IMR-90 (cell line): ENCODE data around the gene SIX2. TPM values are rescaled to one million over a fixed set of nuclear protein-coding genes. Genes with fewer than 3 reads are reported as not detected.

Experiments used
- ATAC-seq: fragments of 200-7000 bp; cut with Tn5 transposase; 2 replicates; pipeline ENCODE4 v1.9.1; 2020; ENCODE audit warnings: low read depth, mild to moderate bottlenecking, moderate library complexity
- BruUV-seq: library from RNA; stranded (reverse); fragments of 400-500 nt; replicated peaks from 2 replicates; lab custom pipeline; 2021; lab: Mats Ljungman, UMichigan
- CTCF ChIA-PET: fragments of 300-600 bp; formaldehyde crosslinking; extraction: SDS; loops from one replicate; lab custom pipeline; 2021; ENCODE audit warnings: antibody characterized with exemption; lab: Yijun Ruan, JAX
- POLR2A ChIA-PET: fragments of 300-600 bp; sonication (Branson Sonifier 250); formaldehyde crosslinking; loops from one replicate; lab custom pipeline; 2022; ENCODE audit warnings: antibody characterized with exemption; ENCODE audit not compliant: unreplicated experiment; lab: Charles Lee
- DNase-seq: peaks from one replicate; pipeline ENCODE4 v3.0.0; 2013
- H2AFZ ChIP-seq: replicated peaks from 2 replicates; pipeline ENCODE3; 2013; ENCODE audit warnings: low read length, mild to moderate bottlenecking; ENCODE audit not compliant: poor library complexity
- H2AK5ac ChIP-seq: 2 replicates; pipeline ENCODE4 v1.6.1; 2013; ENCODE audit warnings: low read depth, low read length, inconsistent platforms
- H2AK9ac ChIP-seq: replicated peaks from 2 replicates; pipeline ENCODE3; 2013; ENCODE audit warnings: mild to moderate bottlenecking, low read depth, low read length, moderate library complexity; ENCODE audit not compliant: poor library complexity
- H2BK120ac ChIP-seq: 2 replicates; pipeline ENCODE4 v1.6.1; 2013; ENCODE audit warnings: low read depth, low read length, inconsistent platforms
- H2BK15ac ChIP-seq: 3 replicates; pipeline ENCODE4 v1.6.1; 2013; ENCODE audit warnings: low read depth, low read length, inconsistent platforms
- H2BK20ac ChIP-seq: 2 replicates; pipeline ENCODE4 v1.6.1; 2013; ENCODE audit warnings: low read depth, mild to moderate bottlenecking, inconsistent platforms, low read length, moderate library complexity
- H2BK5ac ChIP-seq: 2 replicates; pipeline ENCODE4 v1.6.1; 2013; ENCODE audit warnings: mild to moderate bottlenecking, low read depth, low read length, inconsistent platforms; ENCODE audit not compliant: poor library complexity, severe bottlenecking
- H3K14ac ChIP-seq: replicated peaks from 2 replicates; pipeline ENCODE4 v1.6.1; 2013; ENCODE audit warnings: low read depth, low read length, inconsistent platforms
- H3K18ac ChIP-seq: 2 replicates; pipeline ENCODE4 v1.6.1; 2013; ENCODE audit warnings: low read depth, low read length, control low read depth
- H3K23ac ChIP-seq: 2 replicates; pipeline ENCODE4 v1.6.1; 2013; ENCODE audit warnings: low read depth, low read length, inconsistent platforms
- H3K27ac ChIP-seq: 2 replicates; pipeline ENCODE4 v1.5.1; 2013; ENCODE audit warnings: mild to moderate bottlenecking, control low read depth, low read length; ENCODE audit not compliant: insufficient read depth
- H3K27me3 ChIP-seq: 2 replicates; pipeline ENCODE4 v1.6.1; 2013; ENCODE audit warnings: low read length; ENCODE audit not compliant: control insufficient read depth, insufficient read depth
- H3K36me3 ChIP-seq: 2 replicates; pipeline ENCODE4 v1.6.1; 2013; ENCODE audit warnings: low read length, mixed read lengths; ENCODE audit not compliant: control insufficient read depth, insufficient read depth
- H3K4ac ChIP-seq: 2 replicates; pipeline ENCODE4 v1.6.1; 2013; ENCODE audit warnings: low read depth, low read length, inconsistent platforms
- H3K4me1 ChIP-seq: 2 replicates; pipeline ENCODE4 v1.6.1; 2013; ENCODE audit warnings: low read length, mixed read lengths; ENCODE audit not compliant: control insufficient read depth, insufficient read depth
- H3K4me2 ChIP-seq: 2 replicates; pipeline ENCODE4 v1.6.1; 2013; ENCODE audit warnings: low read depth, mild to moderate bottlenecking, control low read depth, low read length, moderate library complexity
- H3K4me3 ChIP-seq: 2 replicates; pipeline ENCODE4 v1.5.1; 2013; ENCODE audit warnings: low read depth, mild to moderate bottlenecking, control low read depth, low read length, moderate library complexity; ENCODE audit not compliant: insufficient read depth
- H3K56ac ChIP-seq: 2 replicates; pipeline ENCODE4 v1.6.1; 2013; ENCODE audit warnings: low read length, inconsistent platforms; ENCODE audit not compliant: insufficient read depth; ENCODE audit errors: extremely low read depth
- H3K79me1 ChIP-seq, 2 experiments: 2 replicates each; pipeline ENCODE4 v1.6.1; 2013; ENCODE audit warnings: low read length in 2 of 2, inconsistent platforms in 1 of 2, low read depth in 1 of 2
- H3K9ac ChIP-seq: 2 replicates; pipeline ENCODE4 v1.6.1; 2013; ENCODE audit warnings: low read depth, low read length, control low read depth
- H3K9me1 ChIP-seq: 2 replicates; pipeline ENCODE4 v1.6.1; 2013; ENCODE audit warnings: low read length, inconsistent platforms; ENCODE audit not compliant: insufficient read depth
- H3K9me3 ChIP-seq: 2 replicates; pipeline ENCODE4 v1.6.1; 2013; ENCODE audit warnings: low read length; ENCODE audit not compliant: control insufficient read depth, insufficient read depth
- H4K20me1 ChIP-seq: 2 replicates; pipeline ENCODE4 v1.6.1; 2013; ENCODE audit warnings: low read length, inconsistent platforms; ENCODE audit not compliant: insufficient read depth
- H4K5ac ChIP-seq: 2 replicates; pipeline ENCODE4 v1.6.1; 2013; ENCODE audit warnings: mild to moderate bottlenecking, low read depth, low read length, control low read depth
- H4K8ac ChIP-seq, 2 experiments: 2 replicates each; pipeline ENCODE4 v1.6.1; 2013; ENCODE audit warnings: low read depth in 2 of 2, low read length in 2 of 2, control low read depth in 1 of 2, inconsistent platforms in 1 of 2
- H4K91ac ChIP-seq: 2 replicates; pipeline ENCODE4 v1.6.1; 2013; ENCODE audit warnings: low read depth, low read length, inconsistent platforms; ENCODE audit not compliant: insufficient read depth
- CEBPB ChIP-seq: IDR thresholded peaks from 2 replicates; pipeline ENCODE4 v1.6.1; 2012; ENCODE audit warnings: low read depth, low read length, improper control_type of control experiment
- CHD1 ChIP-seq: IDR thresholded peaks from 2 replicates; pipeline ENCODE4 v1.6.1; 2012; ENCODE audit warnings: low read depth, low read length, improper control_type of control experiment
- ELK1 ChIP-seq: fragments of 150-350 bp; IDR thresholded peaks from 2 replicates; pipeline ENCODE4 v1.6.1; 2016; ENCODE audit warnings: low read depth, mild to moderate bottlenecking, low read length, moderate library complexity, borderline replicate concordance
- FOS ChIP-seq: fragments of 150-350 bp; IDR thresholded peaks from 2 replicates; pipeline ENCODE4 v1.6.1; 2016; ENCODE audit warnings: low read depth, low read length
- MAFK ChIP-seq: IDR thresholded peaks from 2 replicates; pipeline ENCODE4 v1.6.1; 2012; ENCODE audit warnings: low read depth, low read length, improper control_type of control experiment
- MAZ ChIP-seq: IDR thresholded peaks from 2 replicates; pipeline ENCODE4 v1.6.1; 2012; ENCODE audit warnings: low read depth, mild to moderate bottlenecking, low read length, improper control_type of control experiment, moderate library complexity, borderline replicate concordance
- RAD21 ChIP-seq: IDR thresholded peaks from 2 replicates; pipeline ENCODE4 v1.6.1; 2012; ENCODE audit warnings: low read length, improper control_type of control experiment
- RCOR1 ChIP-seq: IDR thresholded peaks from 2 replicates; pipeline ENCODE4 v1.6.1; 2012; ENCODE audit warnings: mild to moderate bottlenecking, low read length, improper control_type of control experiment; ENCODE audit not compliant: insufficient replicate concordance
- SMC3 ChIP-seq: fragments of 150-350 bp; IDR thresholded peaks from 2 replicates; pipeline ENCODE4 v1.6.1; 2016; ENCODE audit warnings: low read depth, mild to moderate bottlenecking, antibody characterized with exemption, low read length, moderate library complexity
- WGBS, 2 experiments: methylation state at CpG; one replicate each; pipeline versions ENCODE4 v1.1.5 to v1.1.7; 2013; ENCODE audit warnings: missing lambda C conversion rate in 2 of 2; ENCODE audit not compliant: insufficient read length in 1 of 2; ENCODE audit errors: extremely low coverage in 2 of 2; 5-methylcytosine and 5-hydroxymethylcytosine counted together
- dilution Hi-C: fragments of 300-500 bp; cut with HindIII; formaldehyde crosslinking; loops from one replicate; pipeline ENCODE4 v1.14.3; 2018; ENCODE audit warnings: low sequenced_read_pairs; ENCODE audit not compliant: unreplicated experiment
- in situ Hi-C: fragments of 300-500 bp; cut with MboI; formaldehyde crosslinking; loops from 3 replicates; pipeline ENCODE4 v1.14.3; 2019; ENCODE audit warnings: low sequenced_read_pairs, inconsistent platforms, mixed read lengths
- intact Hi-C: fragments of 100-400 bp; cut with micrococcal nuclease; formaldehyde crosslinking; loops from 2 replicates; pipeline ENCODE4 v1.10.0; 2022
- polyA plus RNA-seq, 3 experiments: library from polyadenylated mRNA; depleted of rRNA; stranded (reverse); fragments of >200 nt; gene quantifications; 2 replicates each; pipeline ENCODE4 v1.2.3, GENCODE V29; 2012; ENCODE audit warnings: low replicate concordance in 1 of 3
- total RNA-seq: library from RNA; depleted of rRNA; stranded (reverse); fragments of >200 nt; gene quantifications from 2 replicates; pipeline ENCODE4 v1.2.3, GENCODE V29; 2012
- TF ChIP-seq, protein P1 (sequence below): conservative IDR thresholded peaks from 2 replicates; pipeline ENCODE4 v1.5.1; 2012; ENCODE audit warnings: mild to moderate bottlenecking, low read depth, low read length, improper control_type of control experiment

SIX2 gene
- total and polyA plus RNA-seq, 2 of the 4 experiments (the other 2 are of a cell fraction) = not detected

DNA sequence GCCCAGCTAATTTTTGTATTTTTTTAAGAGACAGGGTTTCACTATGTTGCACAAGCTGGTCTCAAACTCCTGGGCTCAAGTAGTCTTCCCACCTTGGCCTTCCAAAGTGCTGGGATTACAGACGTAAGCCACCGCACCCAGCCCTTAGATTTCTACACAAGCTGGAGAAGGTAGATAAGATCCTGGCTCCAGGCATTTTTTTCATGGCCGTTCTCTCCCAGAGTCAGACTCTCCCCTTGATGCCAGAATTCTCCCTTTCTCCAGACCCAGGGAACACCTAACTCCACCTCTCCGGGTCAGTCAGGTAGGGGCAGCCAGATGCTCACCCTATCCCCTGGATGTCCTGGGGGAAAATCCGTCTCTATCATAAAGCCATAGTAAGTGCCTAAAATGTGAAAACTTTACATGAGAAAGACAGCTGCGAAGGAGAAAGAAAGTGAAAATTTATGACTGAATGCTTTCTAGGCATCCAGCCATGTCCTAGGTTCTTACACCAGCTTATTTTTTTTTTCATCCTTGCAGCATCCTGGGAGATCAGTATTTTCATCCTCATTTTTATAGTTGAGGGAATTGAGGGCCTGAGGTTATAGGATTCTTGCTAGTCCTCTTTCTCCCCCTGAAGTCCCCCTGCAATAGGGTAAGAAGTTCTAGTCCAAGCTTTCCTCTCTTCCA, 51.5 kb downstream of the SIX2 start (continued):
- TF ChIP-seq, protein P1, sequence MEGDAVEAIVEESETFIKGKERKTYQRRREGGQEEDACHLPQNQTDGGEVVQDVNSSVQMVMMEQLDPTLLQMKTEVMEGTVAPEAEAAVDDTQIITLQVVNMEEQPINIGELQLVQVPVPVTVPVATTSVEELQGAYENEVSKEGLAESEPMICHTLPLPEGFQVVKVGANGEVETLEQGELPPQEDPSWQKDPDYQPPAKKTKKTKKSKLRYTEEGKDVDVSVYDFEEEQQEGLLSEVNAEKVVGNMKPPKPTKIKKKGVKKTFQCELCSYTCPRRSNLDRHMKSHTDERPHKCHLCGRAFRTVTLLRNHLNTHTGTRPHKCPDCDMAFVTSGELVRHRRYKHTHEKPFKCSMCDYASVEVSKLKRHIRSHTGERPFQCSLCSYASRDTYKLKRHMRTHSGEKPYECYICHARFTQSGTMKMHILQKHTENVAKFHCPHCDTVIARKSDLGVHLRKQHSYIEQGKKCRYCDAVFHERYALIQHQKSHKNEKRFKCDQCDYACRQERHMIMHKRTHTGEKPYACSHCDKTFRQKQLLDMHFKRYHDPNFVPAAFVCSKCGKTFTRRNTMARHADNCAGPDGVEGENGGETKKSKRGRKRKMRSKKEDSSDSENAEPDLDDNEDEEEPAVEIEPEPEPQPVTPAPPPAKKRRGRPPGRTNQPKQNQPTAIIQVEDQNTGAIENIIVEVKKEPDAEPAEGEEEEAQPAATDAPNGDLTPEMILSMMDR = no peak

- Histone ChIP-seq H3K4me1 (no peaks in the 10 kb centered on the region), H3K36me3 (no peaks in the 10 kb centered on the region), H3K9ac (no peak overlapping the region), H2BK5ac (no peak overlapping the region), H2AK5ac (no peak overlapping the region), H2BK120ac (no peak overlapping the region), H4K5ac (no peak overlapping the region), H2BK15ac (no peak overlapping the region), H3K9me3 (no peaks in the 10 kb centered on the region), H2BK20ac (no peak overlapping the region), H3K14ac (no peak overlapping the region), H3K4me3 (no peak overlapping the region), H3K27ac (no peak overlapping the region), H4K20me1 (peaks cover 5% of the 10 kb centered on the region), H3K9me1 (peaks cover 6% of the 10 kb centered on the region; the same call in 1 of the 2 replicates), H3K56ac (no peak overlapping the region), H3K18ac (no peak overlapping the region), H3K23ac (no peak overlapping the region), H3K4me2 (no peak overlapping the region), H4K91ac (no peak overlapping the region), H3K79me1 (no peaks in the 10 kb centered on the region), H2AK9ac (no peak overlapping the region), H3K4ac (no peak overlapping the region), H2AFZ (no peak overlapping the region), H4K8ac (no peak overlapping the region), H3K27me3 (peaks cover 42% of the 10 kb centered on the region)
- DNase-seq (no peak), ATAC-seq (no peak)
- in situ Hi-C loops (loop anchor here (10.0 to 25.0 kb wide), 2 partner anchors 470 to 562 kb away; no protein-coding TSS in a partner anchor), dilution Hi-C loops (no loop called here), intact Hi-C loops (loop anchor here (10.0 kb wide), 1 partner anchor 662 kb away; no protein-coding TSS in a partner anchor)
- CTCF ChIA-PET = interaction anchor here (0.6 to 2.9 kb wide), 6 partner anchors 396 to 913 kb away, joined by 3 to 13 read pairs (median 4); no protein-coding TSS in a partner anchor
- POLR2A ChIA-PET = no interaction called here
- no peak for TF ChIP-seq SMC3
- TF ChIP-seq, protein P1 = no peak
- TF ChIP-seq MAFK = no peak
- TF ChIP-seq FOS = no peak
- TF ChIP-seq CEBPB = no peak
- TF ChIP-seq ELK1 = no peak
- TF ChIP-seq RAD21 = no peak
- no peak for TF ChIP-seq CHD1
- no peak for TF ChIP-seq RCOR1
- no peak for TF ChIP-seq MAZ
- WGBS, 2 experiments = no CpG with 5 or more reads among the region's 1 CpG
- BruUV-seq = no TSS peak
These were observed 52.4 kb downstream of the SIX2 start for GRCh38 chr2:44956843-44957242.
